B cell (primary cell): ENCODE data around the gene CD52. TPM values are rescaled to one million over a fixed set of nuclear protein-coding genes. Genes with fewer than 3 reads are reported as not detected.
A peak's percentile ranks its signal among the peaks of the same experiment; 100 is the strongest.

ENCODE experiments used
- ATAC-seq: fragments of 200-7000 bp; cut with Tn5 transposase; one replicate; pipeline ENCODE4 v1.10.0; 2021; ENCODE audit warnings: low read depth, mild to moderate bottlenecking, moderate number of reproducible peaks, moderate library complexity
- CTCF ChIA-PET: fragments of 350-600 bp; sonication (Branson Sonifier 250); formaldehyde crosslinking; loops from one replicate; lab custom pipeline; 2021; ENCODE audit warnings: antibody characterized with exemption, inconsistent platforms; lab: Charles Lee
- POLR2A ChIA-PET: fragments of 350-600 bp; sonication (Branson Sonifier 250); formaldehyde crosslinking; loops from one replicate; lab custom pipeline; 2021; ENCODE audit warnings: antibody characterized with exemption; lab: Charles Lee
- DNase-seq: peaks from one replicate; pipeline ENCODE4 v3.0.0; 2013
- H2AFZ ChIP-seq: 2 replicates; pipeline ENCODE4 v1.6.1; 2012; ENCODE audit warnings: mild to moderate bottlenecking, low read depth, low read length; ENCODE audit not compliant: insufficient read depth, poor library complexity, severe bottlenecking
- H3K27ac ChIP-seq, 2 donors: 1 replicate in 1 of 2; 2 replicates in 1 of 2; pipeline ENCODE4 v1.5.1; 2012 to 2013; ENCODE audit warnings: low read length in 2 of 2, mild to moderate bottlenecking in 2 of 2, moderate library complexity in 1 of 2
- H3K27me3 ChIP-seq, 4 experiments: fragments of 200-600 bp in 1 of 4; sonication (generic) in 1 of 4; replicated peaks in 1 of 4; 1 replicate in 2 of 4; 2 replicates in 2 of 4; pipeline versions ENCODE4 v1.6.1 to v1.7.0; 2013 to 2016; ENCODE audit warnings: low read length in 3 of 4, mild to moderate bottlenecking in 2 of 4, mixed read lengths in 1 of 4, moderate library complexity in 1 of 4; ENCODE audit not compliant: insufficient read depth in 4 of 4, control insufficient read depth in 3 of 4; ENCODE audit errors: control extremely low read depth in 1 of 4
- H3K36me3 ChIP-seq, 2 experiments: replicated peaks in 1 of 2; 1 replicate in 1 of 2; 2 replicates in 1 of 2; pipeline versions ENCODE4 v1.6.1 to v1.7.1; 2013; ENCODE audit warnings: low read length in 1 of 2; ENCODE audit not compliant: insufficient read depth in 2 of 2, control insufficient read depth in 1 of 2; ENCODE audit errors: control extremely low read depth in 1 of 2, extremely low read depth in 1 of 2
- H3K4me1 ChIP-seq, 2 donors: fragments of 200-600 bp in 1 of 2; sonication (generic) in 1 of 2; 1 replicate in 1 of 2; 2 replicates in 1 of 2; pipeline versions ENCODE4 v1.5.1 to v1.6.1; 2013 to 2017; ENCODE audit warnings: low read length in 2 of 2; ENCODE audit not compliant: control insufficient read depth in 2 of 2, insufficient read depth in 2 of 2
- H3K4me2 ChIP-seq: replicated peaks from 2 replicates; pipeline ENCODE3; 2012; ENCODE audit warnings: mild to moderate bottlenecking, low read depth, low read length; ENCODE audit not compliant: poor library complexity, severe bottlenecking
- H3K4me3 ChIP-seq, 5 experiments: fragments of 200-600 bp in 1 of 5; sonication (generic) in 1 of 5; 1 replicate in 3 of 5; 2 replicates in 2 of 5; pipeline versions ENCODE4 v1.5.1 to v1.7.0; 2011 to 2016; ENCODE audit warnings: low read length in 4 of 5, mild to moderate bottlenecking in 4 of 5, low read depth in 2 of 5, control low read depth in 1 of 5, moderate library complexity in 1 of 5; ENCODE audit not compliant: insufficient read depth in 1 of 5; ENCODE audit errors: control extremely low read depth in 1 of 5, extremely low read depth in 1 of 5
- H3K79me2 ChIP-seq: fragments of 200-600 bp; sonication (generic); one replicate; pipeline ENCODE4 v1.6.0; 2016; ENCODE audit warnings: low read length; ENCODE audit not compliant: control insufficient read depth, insufficient read depth
- H3K9ac ChIP-seq: fragments of 200-600 bp; sonication (generic); 2 replicates; pipeline ENCODE4 v1.6.1; 2017; ENCODE audit warnings: mild to moderate bottlenecking, low read length, moderate library complexity
- H3K9me3 ChIP-seq, 3 donors: one replicate each; pipeline versions ENCODE4 v1.6.1 to v1.7.1; 2013; ENCODE audit warnings: low read length in 2 of 3; ENCODE audit not compliant: control insufficient read depth in 2 of 3, insufficient read depth in 1 of 3; ENCODE audit errors: control extremely low read depth in 1 of 3
- H4K20me1 ChIP-seq: 2 replicates; pipeline ENCODE4 v1.6.0; 2012; ENCODE audit warnings: mild to moderate bottlenecking, low read length; ENCODE audit not compliant: insufficient read depth, control insufficient read depth, poor library complexity, severe bottlenecking
- H3K27ac Mint-ChIP-seq: one replicate; pipeline ENCODE4 v1.8.0; 2021; ENCODE audit warnings: mixed read lengths
- H3K27me3 Mint-ChIP-seq: one replicate; pipeline ENCODE4 v1.8.0; 2021; ENCODE audit warnings: mixed read lengths
- H3K4me1 Mint-ChIP-seq: one replicate; pipeline ENCODE4 v1.8.0; 2021; ENCODE audit warnings: mixed read lengths
- H3K4me3 Mint-ChIP-seq: one replicate; pipeline ENCODE4 v1.8.0; 2021; ENCODE audit warnings: mixed read lengths
- H3K9me3 Mint-ChIP-seq: one replicate; pipeline ENCODE4 v1.8.0; 2022; ENCODE audit warnings: mixed read lengths; ENCODE audit not compliant: insufficient read depth
- CTCF ChIP-seq: fragments of 200-600 bp; IDR thresholded peaks from one replicate; pipeline ENCODE4 v1.8.0; 2022; ENCODE audit warnings: antibody characterized with exemption, mild to moderate bottlenecking
- EZH2 ChIP-seq: IDR thresholded peaks from 2 replicates; pipeline ENCODE4 v1.6.1; 2012; ENCODE audit warnings: borderline replicate concordance, low read depth, mild to moderate bottlenecking, moderate library complexity, low read length; ENCODE audit not compliant: insufficient read depth, poor library complexity, severe bottlenecking
- WGBS: methylation state at CpG from one replicate; pipeline ENCODE4 v1.1.5; 2013; ENCODE audit warnings: missing lambda C conversion rate; ENCODE audit not compliant: insufficient coverage; 5-methylcytosine and 5-hydroxymethylcytosine counted together
- intact Hi-C: fragments of 100-400 bp; cut with micrococcal nuclease; formaldehyde crosslinking; loops from one replicate; pipeline ENCODE4 v1.10.0; 2022
- polyA plus RNA-seq: library from polyadenylated mRNA; depleted of rRNA; stranded (reverse); fragments of >200 nt; gene quantifications from 2 replicates; pipeline ENCODE4 v1.2.3, GENCODE V29; 2012
- total RNA-seq, 2 donors: library from RNA; stranded (reverse); fragments of 120-200 nt in 1 of 2; gene quantifications; 1 replicate in 1 of 2; 2 replicates in 1 of 2; pipeline versions ENCODE4 v1.2.3 to v1.2.4, GENCODE V29; 2013 to 2022

CD52 gene
- total and polyA plus RNA-seq, 2 donors (not counting 1 experiment from before 2014, with no cell fraction given): 1,116 to 1,597 TPM

GRCh38 chr1:26358411-26359384 lies 40.9 kb downstream of the CD52 start:
- intact Hi-C loops: no loop called here
- Histone ChIP-seq H3K9me3 (peaks cover 0 to 11% (median 0%) of the 10 kb centered on the region in 3 donors), H4K20me1 (no peaks in the 10 kb centered on the region), H3K4me1 (peaks cover 22% of the 10 kb centered on the region in 2 donors), H3K4me2 (no peak overlapping the region), H3K9ac (no peak overlapping the region), H2AFZ (no peak overlapping the region), H3K27me3 (peaks cover 0 to 34% (median 10%) of the 10 kb centered on the region in 4 experiments), H3K4me3 (no peak overlapping the region), H3K79me2 (no peaks in the 10 kb centered on the region), H3K27ac (no peak overlapping the region), H3K36me3 (no peaks in the 10 kb centered on the region)
- ChIA-PET CTCF (interaction anchor here (0.5 to 2.1 kb wide), 10 partner anchors 20 to 189 kb away, joined by 3 to 10 read pairs (median 3); partner anchors contain the start of genes SH3BGRL3 and ZNF593), POLR2A (interaction anchor here (0.6 to 0.8 kb wide), 2 partner anchors 33 to 37 kb away, joined by 3 read pairs; no protein-coding TSS in a partner anchor)
- 73% methylated on average over 10 of the region's 15 CpGs for WGBS
- peaks cover 26% of the 10 kb centered on the region for H3K27me3 Mint-ChIP-seq
- no peak for DNase-seq
- ATAC-seq: no peak
- TF ChIP-seq CTCF: no peak
- no peak for TF ChIP-seq EZH2
- H3K4me1 Mint-ChIP-seq: peaks cover 29% of the 10 kb centered on the region
- no peak overlapping the region for H3K27ac Mint-ChIP-seq
- peak overlapping the region; percentile 29 for H3K4me3 Mint-ChIP-seq
- H3K9me3 Mint-ChIP-seq: no peaks in the 10 kb centered on the region
